ENCODE results near the gene PLCH2.

DNA sequence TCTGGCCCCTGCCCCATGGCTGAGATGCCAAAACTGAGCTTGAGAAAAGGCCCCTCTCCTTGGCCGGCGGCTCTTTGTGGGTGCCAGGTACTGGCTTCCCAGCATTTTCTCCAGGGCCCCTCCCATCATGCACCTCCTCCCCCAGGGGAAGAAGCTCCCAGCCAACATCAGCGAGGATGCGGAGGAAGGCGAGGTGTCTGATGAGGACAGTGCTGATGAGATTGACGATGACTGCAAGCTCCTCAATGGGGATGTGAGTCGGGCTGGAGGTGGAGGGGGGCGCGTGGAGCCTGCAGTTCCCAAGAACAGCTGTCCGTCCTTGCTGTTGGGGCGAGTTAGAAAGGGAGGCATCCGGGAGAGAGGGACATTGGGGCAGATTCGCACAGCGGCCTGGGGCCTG lies 13.5 kb downstream of the PLCH2 start:
- no peak for TF ChIP-seq EZH2phosphoT487 (IDR thresholded peaks at IDR 0.05; ENCODE audit: borderline replicate concordance, low read length)
- TF ChIP-seq CTCF (IDR thresholded peaks at IDR 0.05; ENCODE audit: low read depth, low read length, poor library complexity, severe bottlenecking) = no peak

Data from DOHH2 (cell line).